ENCODE measurements around the gene ACBD4. TPM values are rescaled to one million over a fixed set of nuclear protein-coding genes. Genes with fewer than 3 reads are reported as not detected.

ACBD4 gene

GRCh38 chr17:45189009-45189408, 53.5 kb downstream of the ACBD4 start:
- no peak overlapping the region for H3K27ac ChIP-seq (replicated peaks)
- DNase-seq (ENCODE audit: low read depth in 1 of 2, low spot score in 1 of 2), result no peak
- no peak overlapping the region for H3K4me3 ChIP-seq (replicated peaks; ENCODE audit: insufficient read depth, low read length)
- TF ChIP-seq POLR2AphosphoS5 (IDR thresholded peaks at IDR 0.05; ENCODE audit: low read depth), result no peak
- no peak for TF ChIP-seq GABPA (IDR thresholded peaks at IDR 0.05; ENCODE audit: low read depth)
- no peak for TF ChIP-seq CTCF (IDR thresholded peaks at IDR 0.05; ENCODE audit: insufficient read depth, low read length)
- no peak for TF ChIP-seq SPI1 (IDR thresholded peaks at IDR 0.05; ENCODE audit: borderline replicate concordance, low read depth)
- TF ChIP-seq REST (IDR thresholded peaks at IDR 0.05; ENCODE audit: insufficient replicate concordance, low read depth), result no peak
- no peaks in the 10 kb centered on the region for H3K27me3 ChIP-seq (ENCODE audit: insufficient read depth, poor library complexity, severe bottlenecking)

- no peak overlapping the region for H3K27ac ChIP-seq (replicated peaks)
- TF ChIP-seq CTCF (IDR thresholded peaks at IDR 0.05; ENCODE audit: insufficient read depth, low read length) (no peak), GABPA (IDR thresholded peaks at IDR 0.05; ENCODE audit: low read depth) (no peak), SPI1 (IDR thresholded peaks at IDR 0.05; ENCODE audit: borderline replicate concordance, low read depth) (no peak), REST (IDR thresholded peaks at IDR 0.05; ENCODE audit: insufficient replicate concordance, low read depth) (no peak), POLR2AphosphoS5 (IDR thresholded peaks at IDR 0.05; ENCODE audit: low read depth) (no peak)
- no peak for DNase-seq (ENCODE audit: low read depth in 1 of 2, low spot score in 1 of 2)
- H3K4me3 ChIP-seq (replicated peaks; ENCODE audit: insufficient read depth, low read length), result no peak overlapping the region
- H3K27me3 ChIP-seq (ENCODE audit: insufficient read depth, poor library complexity, severe bottlenecking), result no peaks in the 10 kb centered on the region
Measured at GRCh38 chr17:45190503-45191255, 55.2 kb downstream of the ACBD4 start.

Small RNA genes within 50 kb of the gene (microRNA-seq; reads per million reads assigned to microRNA genes)
- gene MIR6784, result not detected
